SK-N-SH treated with all-trans-retinoic acid at 6 μM for 48 hours (cell line): ENCODE results near the gene EPHB3.

Source experiments
- ARNTL ChIP-seq: fragments of 450-650 bp; formaldehyde crosslinking; IDR thresholded peaks from 2 replicates; pipeline ENCODE4 v1.5.0; 2020; ENCODE audit warnings: low read depth, mild to moderate bottlenecking, moderate library complexity, borderline replicate concordance
- CSDC2 ChIP-seq: fragments of 250-450 bp; sonication (Bioruptor Pico); IDR thresholded peaks from 2 replicates; pipeline ENCODE4 v1.5.0; 2020; ENCODE audit warnings: mild to moderate bottlenecking, moderate library complexity
- ISL1 ChIP-seq: fragments of 250-450 bp; sonication (Bioruptor Pico); IDR thresholded peaks from 2 replicates; pipeline ENCODE4 v2.1.2; 2022; ENCODE audit warnings: mild to moderate bottlenecking, moderate library complexity
- OSR1 ChIP-seq: fragments of 250-450 bp; sonication (Bioruptor Pico); IDR thresholded peaks from 2 replicates; pipeline ENCODE4 v1.8.0; 2022; ENCODE audit warnings: moderate library complexity, mild to moderate bottlenecking, inconsistent platforms
- RARB ChIP-seq: fragments of 250-450 bp; sonication (Bioruptor Pico); IDR thresholded peaks from 2 replicates; pipeline ENCODE4 v1.8.0; 2021; ENCODE audit warnings: mild to moderate bottlenecking, moderate library complexity
- ZC3H10 ChIP-seq: fragments of 250-450 bp; sonication (Bioruptor Pico); IDR thresholded peaks from 2 replicates; pipeline ENCODE4 v1.5.1; 2021; ENCODE audit warnings: mild to moderate bottlenecking, moderate library complexity
- ZFP3 ChIP-seq: fragments of 250-450 bp; sonication (Bioruptor Pico); IDR thresholded peaks from 2 replicates; pipeline ENCODE4 v1.5.0; 2020; ENCODE audit warnings: mild to moderate bottlenecking, moderate library complexity
- ZFP30 ChIP-seq: fragments of 450-650 bp; formaldehyde crosslinking; IDR thresholded peaks from 2 replicates; pipeline ENCODE4 v1.5.0; 2022; ENCODE audit warnings: mild to moderate bottlenecking, moderate library complexity
- ZNF70 ChIP-seq: fragments of 450-650 bp; formaldehyde crosslinking; IDR thresholded peaks from 2 replicates; pipeline ENCODE4 v1.5.0; 2020; ENCODE audit warnings: mild to moderate bottlenecking, moderate library complexity
- TF ChIP-seq, protein P1 (sequence below): fragments of 250-450 bp; sonication (Bioruptor Pico); IDR thresholded peaks from 2 replicates; pipeline ENCODE4 v1.5.1; 2020; ENCODE audit warnings: low read depth, mild to moderate bottlenecking, moderate library complexity
- TF ChIP-seq, protein P2 (sequence below): fragments of 250-450 bp; sonication (Bioruptor Pico); IDR thresholded peaks from 2 replicates; pipeline ENCODE4 v1.8.0; 2020; ENCODE audit warnings: mild to moderate bottlenecking, moderate library complexity, borderline replicate concordance
- TF ChIP-seq, protein P3 (sequence below): fragments of 250-450 bp; sonication (Bioruptor Pico); IDR thresholded peaks from 2 replicates; pipeline ENCODE4 v1.5.0; 2020; ENCODE audit warnings: mild to moderate bottlenecking, moderate library complexity

DNA sequence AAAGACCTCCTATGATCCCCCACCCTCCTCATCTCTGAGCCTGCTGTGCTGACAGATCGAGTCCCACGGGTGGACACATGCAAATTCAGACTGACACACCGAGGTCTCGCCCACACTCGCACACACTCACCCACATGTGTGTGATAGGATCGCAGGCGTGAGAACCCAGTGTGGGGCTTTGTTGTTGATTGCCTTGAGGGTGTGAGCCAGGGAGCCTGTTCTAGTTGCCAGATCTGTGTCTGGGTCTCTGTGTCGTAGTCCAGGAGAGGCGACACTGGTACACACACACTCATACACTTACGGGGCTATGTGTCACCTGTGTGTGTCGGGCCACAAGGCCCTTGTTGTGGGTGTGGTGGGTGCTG is 2.0 kb downstream of the EPHB3 start:
- TF ChIP-seq ARNTL (CRISPR knock-in tag): no peak
- TF ChIP-seq, protein P1, sequence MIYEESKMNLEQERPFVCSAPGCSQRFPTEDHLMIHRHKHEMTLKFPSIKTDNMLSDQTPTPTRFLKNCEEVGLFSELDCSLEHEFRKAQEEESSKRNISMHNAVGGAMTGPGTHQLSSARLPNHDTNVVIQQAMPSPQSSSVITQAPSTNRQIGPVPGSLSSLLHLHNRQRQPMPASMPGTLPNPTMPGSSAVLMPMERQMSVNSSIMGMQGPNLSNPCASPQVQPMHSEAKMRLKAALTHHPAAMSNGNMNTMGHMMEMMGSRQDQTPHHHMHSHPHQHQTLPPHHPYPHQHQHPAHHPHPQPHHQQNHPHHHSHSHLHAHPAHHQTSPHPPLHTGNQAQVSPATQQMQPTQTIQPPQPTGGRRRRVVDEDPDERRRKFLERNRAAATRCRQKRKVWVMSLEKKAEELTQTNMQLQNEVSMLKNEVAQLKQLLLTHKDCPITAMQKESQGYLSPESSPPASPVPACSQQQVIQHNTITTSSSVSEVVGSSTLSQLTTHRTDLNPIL (CRISPR knock-in tag): no peak
- TF ChIP-seq ISL1: no peak
- TF ChIP-seq, protein P2, sequence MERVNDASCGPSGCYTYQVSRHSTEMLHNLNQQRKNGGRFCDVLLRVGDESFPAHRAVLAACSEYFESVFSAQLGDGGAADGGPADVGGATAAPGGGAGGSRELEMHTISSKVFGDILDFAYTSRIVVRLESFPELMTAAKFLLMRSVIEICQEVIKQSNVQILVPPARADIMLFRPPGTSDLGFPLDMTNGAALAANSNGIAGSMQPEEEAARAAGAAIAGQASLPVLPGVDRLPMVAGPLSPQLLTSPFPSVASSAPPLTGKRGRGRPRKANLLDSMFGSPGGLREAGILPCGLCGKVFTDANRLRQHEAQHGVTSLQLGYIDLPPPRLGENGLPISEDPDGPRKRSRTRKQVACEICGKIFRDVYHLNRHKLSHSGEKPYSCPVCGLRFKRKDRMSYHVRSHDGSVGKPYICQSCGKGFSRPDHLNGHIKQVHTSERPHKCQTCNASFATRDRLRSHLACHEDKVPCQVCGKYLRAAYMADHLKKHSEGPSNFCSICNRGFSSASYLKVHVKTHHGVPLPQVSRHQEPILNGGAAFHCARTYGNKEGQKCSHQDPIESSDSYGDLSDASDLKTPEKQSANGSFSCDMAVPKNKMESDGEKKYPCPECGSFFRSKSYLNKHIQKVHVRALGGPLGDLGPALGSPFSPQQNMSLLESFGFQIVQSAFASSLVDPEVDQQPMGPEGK (CRISPR knock-in tag): no peak
- TF ChIP-seq ZFP30 (CRISPR knock-in tag): no peak
- no peak for TF ChIP-seq ZC3H10
- no peak for TF ChIP-seq ZNF70 (CRISPR knock-in tag)
- TF ChIP-seq CSDC2: no peak
- no peak for TF ChIP-seq ZFP3 (CRISPR knock-in tag)
- no peak for TF ChIP-seq OSR1
- TF ChIP-seq, protein P3, sequence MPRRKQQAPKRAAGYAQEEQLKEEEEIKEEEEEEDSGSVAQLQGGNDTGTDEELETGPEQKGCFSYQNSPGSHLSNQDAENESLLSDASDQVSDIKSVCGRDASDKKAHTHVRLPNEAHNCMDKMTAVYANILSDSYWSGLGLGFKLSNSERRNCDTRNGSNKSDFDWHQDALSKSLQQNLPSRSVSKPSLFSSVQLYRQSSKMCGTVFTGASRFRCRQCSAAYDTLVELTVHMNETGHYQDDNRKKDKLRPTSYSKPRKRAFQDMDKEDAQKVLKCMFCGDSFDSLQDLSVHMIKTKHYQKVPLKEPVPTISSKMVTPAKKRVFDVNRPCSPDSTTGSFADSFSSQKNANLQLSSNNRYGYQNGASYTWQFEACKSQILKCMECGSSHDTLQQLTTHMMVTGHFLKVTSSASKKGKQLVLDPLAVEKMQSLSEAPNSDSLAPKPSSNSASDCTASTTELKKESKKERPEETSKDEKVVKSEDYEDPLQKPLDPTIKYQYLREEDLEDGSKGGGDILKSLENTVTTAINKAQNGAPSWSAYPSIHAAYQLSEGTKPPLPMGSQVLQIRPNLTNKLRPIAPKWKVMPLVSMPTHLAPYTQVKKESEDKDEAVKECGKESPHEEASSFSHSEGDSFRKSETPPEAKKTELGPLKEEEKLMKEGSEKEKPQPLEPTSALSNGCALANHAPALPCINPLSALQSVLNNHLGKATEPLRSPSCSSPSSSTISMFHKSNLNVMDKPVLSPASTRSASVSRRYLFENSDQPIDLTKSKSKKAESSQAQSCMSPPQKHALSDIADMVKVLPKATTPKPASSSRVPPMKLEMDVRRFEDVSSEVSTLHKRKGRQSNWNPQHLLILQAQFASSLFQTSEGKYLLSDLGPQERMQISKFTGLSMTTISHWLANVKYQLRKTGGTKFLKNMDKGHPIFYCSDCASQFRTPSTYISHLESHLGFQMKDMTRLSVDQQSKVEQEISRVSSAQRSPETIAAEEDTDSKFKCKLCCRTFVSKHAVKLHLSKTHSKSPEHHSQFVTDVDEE (CRISPR knock-in tag): no peak
- TF ChIP-seq RARB (CRISPR knock-in tag): no peak
